Thyroid gland (tissue), 4 donors: ENCODE measurements around the gene CCBE1.

Source experiments
- CTCF ChIP-seq, 6 experiments: fragments of 200-600 bp in 3 of 6; fragments of 450-650 bp in 3 of 6; sonication (generic) in 3 of 6; IDR thresholded peaks; one replicate each; pipeline ENCODE4 v1.5.1; 2016 to 2019; ENCODE audit warnings: antibody characterized with exemption in 6 of 6, mild to moderate bottlenecking in 2 of 6, inconsistent platforms in 1 of 6, moderate library complexity in 1 of 6
- POLR2A ChIP-seq, 2 donors: fragments of 450-650 bp; IDR thresholded peaks; one replicate each; pipeline ENCODE4 v1.6.1; 2017; ENCODE audit warnings: antibody characterized with exemption in 2 of 2, mild to moderate bottlenecking in 2 of 2, moderate library complexity in 1 of 2

- TF ChIP-seq CTCF (IDR thresholded peaks at IDR 0.05) (no peak), POLR2A (IDR thresholded peaks at IDR 0.05) (no peak)
These were observed 100.2 kb downstream of the CCBE1 start for GRCh38 chr18:59597049-59597448.
